GM12892 (cell line): ENCODE measurements around the gene POLA1.

Experiments used
- POLR2A ChIP-seq: IDR thresholded peaks from 2 replicates; pipeline ENCODE4 v1.6.1; 2011; ENCODE audit warnings: low read depth, low read length, control low read depth
- POLR2AphosphoS5 ChIP-seq: IDR thresholded peaks from 2 replicates; pipeline ENCODE4 v1.6.1; 2011; ENCODE audit warnings: low read depth, low read length, control low read depth

GRCh38 chrX:24985120-24985519, 291.4 kb downstream of the POLA1 start:
- no peak for TF ChIP-seq POLR2A
- no peak for TF ChIP-seq POLR2AphosphoS5
